ENCODE results near the gene MRPL39.

DNA sequence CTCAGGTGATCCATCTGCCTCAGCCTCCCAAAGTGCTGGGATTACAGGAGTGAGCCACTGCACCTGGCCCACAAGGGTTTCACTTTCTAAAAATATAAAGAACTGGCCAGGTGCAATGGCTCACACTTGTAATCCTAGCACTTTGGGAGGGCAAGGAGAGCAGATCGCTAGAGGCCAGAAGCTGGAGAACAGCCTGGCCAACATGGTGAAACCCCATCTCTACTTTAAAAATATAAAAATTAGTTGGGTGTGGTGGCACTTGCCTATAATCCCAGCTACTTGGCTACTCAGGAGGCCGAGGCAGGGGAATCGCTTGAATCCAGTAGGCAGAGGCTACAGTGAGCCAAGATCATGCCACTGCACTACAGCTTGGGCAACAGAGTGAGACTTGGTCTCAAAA, 25.7 kb downstream of the MRPL39 start:
- TF ChIP-seq, protein P1, sequence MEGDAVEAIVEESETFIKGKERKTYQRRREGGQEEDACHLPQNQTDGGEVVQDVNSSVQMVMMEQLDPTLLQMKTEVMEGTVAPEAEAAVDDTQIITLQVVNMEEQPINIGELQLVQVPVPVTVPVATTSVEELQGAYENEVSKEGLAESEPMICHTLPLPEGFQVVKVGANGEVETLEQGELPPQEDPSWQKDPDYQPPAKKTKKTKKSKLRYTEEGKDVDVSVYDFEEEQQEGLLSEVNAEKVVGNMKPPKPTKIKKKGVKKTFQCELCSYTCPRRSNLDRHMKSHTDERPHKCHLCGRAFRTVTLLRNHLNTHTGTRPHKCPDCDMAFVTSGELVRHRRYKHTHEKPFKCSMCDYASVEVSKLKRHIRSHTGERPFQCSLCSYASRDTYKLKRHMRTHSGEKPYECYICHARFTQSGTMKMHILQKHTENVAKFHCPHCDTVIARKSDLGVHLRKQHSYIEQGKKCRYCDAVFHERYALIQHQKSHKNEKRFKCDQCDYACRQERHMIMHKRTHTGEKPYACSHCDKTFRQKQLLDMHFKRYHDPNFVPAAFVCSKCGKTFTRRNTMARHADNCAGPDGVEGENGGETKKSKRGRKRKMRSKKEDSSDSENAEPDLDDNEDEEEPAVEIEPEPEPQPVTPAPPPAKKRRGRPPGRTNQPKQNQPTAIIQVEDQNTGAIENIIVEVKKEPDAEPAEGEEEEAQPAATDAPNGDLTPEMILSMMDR (IDR thresholded peaks at IDR 0.05) = no peak
- TF ChIP-seq POLR2A (IDR thresholded peaks at IDR 0.05) = no peak
- TF ChIP-seq POLR2AphosphoS5 (IDR thresholded peaks at IDR 0.05) = no peak

All from upper lobe of left lung (tissue), 4 donors.